Activated naive CD8-positive, alpha-beta T cell treated with anti-CD3 and anti-CD28 coated beads for 36 hours (primary cell): ENCODE results near the gene TRABD2A. TPM values are rescaled to one million over a fixed set of nuclear protein-coding genes. Genes with fewer than 3 reads are reported as not detected.
A peak's percentile ranks its signal among the peaks of the same experiment; 100 is the strongest.

ENCODE experiments used
- DNase-seq: peaks from one replicate; pipeline ENCODE4 v3.0.0; 2021
- H3K27ac Mint-ChIP-seq: one replicate; pipeline ENCODE4 v1.8.0; 2022; ENCODE audit warnings: mild to moderate bottlenecking, moderate library complexity, mixed read lengths
- H3K27me3 Mint-ChIP-seq: one replicate; pipeline ENCODE4 v1.8.0; 2022; ENCODE audit warnings: mild to moderate bottlenecking, mixed read lengths
- H3K36me3 Mint-ChIP-seq: one replicate; pipeline ENCODE4 v1.8.0; 2021; ENCODE audit warnings: mild to moderate bottlenecking, mixed read lengths
- H3K4me1 Mint-ChIP-seq: one replicate; pipeline ENCODE4 v1.8.0; 2021; ENCODE audit warnings: mixed read lengths
- H3K4me3 Mint-ChIP-seq: one replicate; pipeline ENCODE4 v1.8.0; 2022; ENCODE audit warnings: mild to moderate bottlenecking, moderate library complexity, mixed read lengths
- H3K9me3 Mint-ChIP-seq: one replicate; pipeline ENCODE4 v1.8.0; 2022; ENCODE audit warnings: mixed read lengths
- total RNA-seq, 2 experiments: library from RNA; stranded (reverse); gene quantifications; one replicate each; pipeline ENCODE4 v1.2.3, GENCODE V29; 2021

Gene TRABD2A
- total RNA-seq, 2 experiments from 2014 or later, result 59.2 to 61.7 TPM

- Mint-ChIP-seq H3K4me1 (peaks cover 93% of the 10 kb centered on the region), H3K27ac (peak overlapping the region; percentile 88), H3K27me3 (no peaks in the 10 kb centered on the region), H3K4me3 (no peak overlapping the region), H3K9me3 (peaks cover 8% of the 10 kb centered on the region), H3K36me3 (peaks cover 81% of the 10 kb centered on the region)
- DNase-seq, result no peak
Measured at GRCh38 chr2:84858123-84858522, 22.8 kb downstream of the TRABD2A start.

GRCh38 chr2:84857566-84857965 is 23.3 kb downstream of the TRABD2A start:
- Mint-ChIP-seq H3K4me1 (peaks cover 93% of the 10 kb centered on the region), H3K4me3 (no peak overlapping the region), H3K36me3 (peaks cover 83% of the 10 kb centered on the region), H3K27ac (peak overlapping the region; percentile 88), H3K27me3 (no peaks in the 10 kb centered on the region), H3K9me3 (peaks cover 13% of the 10 kb centered on the region)
- no peak for DNase-seq

GRCh38 chr2:84856787-84857186 is 24.1 kb downstream of the TRABD2A start:
- no peaks in the 10 kb centered on the region for H3K27me3 Mint-ChIP-seq
- peak overlapping the region; percentile 88 for H3K27ac Mint-ChIP-seq
- peaks cover 19% of the 10 kb centered on the region for H3K9me3 Mint-ChIP-seq
- peak; percentile 61 for DNase-seq
- peak overlapping the region; percentile 55 for H3K4me3 Mint-ChIP-seq
- H3K36me3 Mint-ChIP-seq, result peaks cover 91% of the 10 kb centered on the region
- H3K4me1 Mint-ChIP-seq, result peaks cover 93% of the 10 kb centered on the region

GRCh38 chr2:84855731-84856130 is 25.2 kb downstream of the TRABD2A start:
- Mint-ChIP-seq H3K27me3 (no peaks in the 10 kb centered on the region), H3K4me1 (peaks cover 91% of the 10 kb centered on the region), H3K27ac (peak overlapping the region; percentile 88), H3K36me3 (peaks cover 94% of the 10 kb centered on the region), H3K4me3 (peak overlapping the region; percentile 55), H3K9me3 (peaks cover 19% of the 10 kb centered on the region)
- no peak for DNase-seq

GRCh38 chr2:84854850-84855249 is 26.0 kb downstream of the TRABD2A start:
- Mint-ChIP-seq H3K4me3 (peak overlapping the region; percentile 15), H3K36me3 (peaks cover 93% of the 10 kb centered on the region), H3K9me3 (peaks cover 19% of the 10 kb centered on the region), H3K4me1 (peaks cover 91% of the 10 kb centered on the region), H3K27ac (peak overlapping the region; percentile 88), H3K27me3 (no peaks in the 10 kb centered on the region)
- no peak for DNase-seq

GRCh38 chr2:84851876-84852275 is 29.0 kb downstream of the TRABD2A start:
- H3K4me3 Mint-ChIP-seq, result no peak overlapping the region
- no peaks in the 10 kb centered on the region for H3K27me3 Mint-ChIP-seq
- H3K36me3 Mint-ChIP-seq, result peaks cover 86% of the 10 kb centered on the region
- no peak for DNase-seq
- peaks cover 89% of the 10 kb centered on the region for H3K4me1 Mint-ChIP-seq
- peaks cover 19% of the 10 kb centered on the region for H3K9me3 Mint-ChIP-seq
- peak overlapping the region; percentile 77 for H3K27ac Mint-ChIP-seq

GRCh38 chr2:84850471-84850870 is 30.4 kb downstream of the TRABD2A start:
- Mint-ChIP-seq H3K27ac (peak overlapping the region; percentile 89), H3K36me3 (peaks cover 84% of the 10 kb centered on the region), H3K4me1 (peaks cover 89% of the 10 kb centered on the region), H3K9me3 (peaks cover 19% of the 10 kb centered on the region), H3K27me3 (no peaks in the 10 kb centered on the region), H3K4me3 (no peak overlapping the region)
- DNase-seq, result no peak

GRCh38 chr2:84849271-84849952 is 31.5 kb downstream of the TRABD2A start:
- Mint-ChIP-seq H3K9me3 (peaks cover 18% of the 10 kb centered on the region), H3K4me3 (peak overlapping the region; percentile 19), H3K4me1 (peaks cover 88% of the 10 kb centered on the region), H3K27me3 (no peaks in the 10 kb centered on the region), H3K27ac (peak overlapping the region; percentile 89), H3K36me3 (peaks cover 80% of the 10 kb centered on the region)
- DNase-seq, result peak; percentile 65

GRCh38 chr2:84847326-84848050 is 33.4 kb downstream of the TRABD2A start:
- peak overlapping the region; percentile 66 for H3K4me3 Mint-ChIP-seq
- peak overlapping the region; percentile 99 for H3K27ac Mint-ChIP-seq
- H3K36me3 Mint-ChIP-seq, result peaks cover 76% of the 10 kb centered on the region
- no peak for DNase-seq
- H3K27me3 Mint-ChIP-seq, result no peaks in the 10 kb centered on the region
- H3K9me3 Mint-ChIP-seq, result peaks cover 9% of the 10 kb centered on the region
- H3K4me1 Mint-ChIP-seq, result peaks cover 90% of the 10 kb centered on the region

- Mint-ChIP-seq H3K36me3 (peaks cover 74% of the 10 kb centered on the region), H3K4me3 (peak overlapping the region; percentile 66), H3K4me1 (peaks cover 90% of the 10 kb centered on the region), H3K27ac (peak overlapping the region; percentile 99), H3K27me3 (no peaks in the 10 kb centered on the region), H3K9me3 (peaks cover 3% of the 10 kb centered on the region)
- no peak for DNase-seq
Measured at GRCh38 chr2:84846741-84847142, 34.1 kb downstream of the TRABD2A start.

- no peak for DNase-seq
- H3K9me3 Mint-ChIP-seq, result peaks cover 3% of the 10 kb centered on the region
- peaks cover 92% of the 10 kb centered on the region for H3K4me1 Mint-ChIP-seq
- H3K27ac Mint-ChIP-seq, result peak overlapping the region; percentile 99
- H3K4me3 Mint-ChIP-seq, result peak overlapping the region; percentile 66
- H3K36me3 Mint-ChIP-seq, result peaks cover 71% of the 10 kb centered on the region
- no peaks in the 10 kb centered on the region for H3K27me3 Mint-ChIP-seq
Measured at GRCh38 chr2:84846041-84846663, 34.7 kb downstream of the TRABD2A start.

GRCh38 chr2:84844141-84844540 is 36.7 kb downstream of the TRABD2A start:
- Mint-ChIP-seq H3K27ac (peak overlapping the region; percentile 99), H3K4me1 (peaks cover 91% of the 10 kb centered on the region), H3K4me3 (peak overlapping the region; percentile 49)

GRCh38 chr2:84841577-84841976 is 39.3 kb downstream of the TRABD2A start:
- Mint-ChIP-seq H3K4me3 (peak overlapping the region; percentile 11), H3K4me1 (peaks cover 80% of the 10 kb centered on the region), H3K9me3 (peaks cover 9% of the 10 kb centered on the region), H3K36me3 (peaks cover 77% of the 10 kb centered on the region), H3K27ac (peak overlapping the region; percentile 86), H3K27me3 (no peaks in the 10 kb centered on the region)
- no peak for DNase-seq

More at GRCh38 chr2:84844141-84844540, 36.7 kb downstream of the TRABD2A start:
- no peaks in the 10 kb centered on the region for H3K27me3 Mint-ChIP-seq
- peaks cover 70% of the 10 kb centered on the region for H3K36me3 Mint-ChIP-seq
- no peak for DNase-seq
- H3K9me3 Mint-ChIP-seq, result peaks cover 3% of the 10 kb centered on the region

- Mint-ChIP-seq H3K4me3 (peak overlapping the region; percentile 76), H3K27ac (peak overlapping the region; percentile 86), H3K4me1 (peaks cover 75% of the 10 kb centered on the region), H3K9me3 (peaks cover 16% of the 10 kb centered on the region), H3K36me3 (peaks cover 78% of the 10 kb centered on the region), H3K27me3 (no peaks in the 10 kb centered on the region)
- DNase-seq, result no peak
Measured at GRCh38 chr2:84840306-84840705, 40.6 kb downstream of the TRABD2A start.

GRCh38 chr2:84839851-84840250 is 41.0 kb downstream of the TRABD2A start:
- peaks cover 73% of the 10 kb centered on the region for H3K4me1 Mint-ChIP-seq
- H3K27ac Mint-ChIP-seq, result peak overlapping the region; percentile 86
- H3K9me3 Mint-ChIP-seq, result peaks cover 18% of the 10 kb centered on the region
- DNase-seq, result no peak
- no peaks in the 10 kb centered on the region for H3K27me3 Mint-ChIP-seq
- peaks cover 81% of the 10 kb centered on the region for H3K36me3 Mint-ChIP-seq
- peak overlapping the region; percentile 76 for H3K4me3 Mint-ChIP-seq
